HG03064 (cell line): ENCODE data around the gene NLRP6.
"Not testable (repeated sequence)": the region's sequence is repeated elsewhere in the genome, so short reads cannot be mapped to it uniquely, and the experiment has no call there.

Experiments
- ATAC-seq: cut with Tn5 transposase; IDR thresholded peaks from one replicate; pipeline ENCODE4 v1.9.1; 2021; ENCODE audit warnings: low read depth; ENCODE audit not compliant: unreplicated experiment

Gene NLRP6

DNA sequence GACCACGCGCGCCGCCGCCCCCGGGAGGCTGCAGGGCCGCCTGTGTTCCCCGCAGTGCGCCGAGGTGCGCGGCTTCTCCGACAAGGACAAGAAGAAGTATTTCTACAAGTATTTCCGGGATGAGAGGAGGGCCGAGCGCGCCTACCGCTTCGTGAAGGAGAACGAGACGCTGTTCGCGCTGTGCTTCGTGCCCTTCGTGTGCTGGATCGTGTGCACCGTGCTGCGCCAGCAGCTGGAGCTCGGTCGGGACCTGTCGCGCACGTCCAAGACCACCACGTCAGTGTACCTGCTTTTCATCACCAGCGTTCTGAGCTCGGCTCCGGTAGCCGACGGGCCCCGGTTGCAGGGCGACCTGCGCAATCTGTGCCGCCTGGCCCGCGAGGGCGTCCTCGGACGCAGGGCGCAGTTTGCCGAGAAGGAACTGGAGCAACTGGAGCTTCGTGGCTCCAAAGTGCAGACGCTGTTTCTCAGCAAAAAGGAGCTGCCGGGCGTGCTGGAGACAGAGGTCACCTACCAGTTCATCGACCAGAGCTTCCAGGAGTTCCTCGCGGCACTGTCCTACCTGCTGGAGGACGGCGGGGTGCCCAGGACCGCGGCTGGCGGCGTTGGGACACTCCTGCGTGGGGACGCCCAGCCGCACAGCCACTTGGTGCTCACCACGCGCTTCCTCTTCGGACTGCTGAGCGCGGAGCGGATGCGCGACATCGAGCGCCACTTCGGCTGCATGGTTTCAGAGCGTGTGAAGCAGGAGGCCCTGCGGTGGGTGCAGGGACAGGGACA lies 2.7 kb downstream of the NLRP6 start:
- ATAC-seq = no peak

DNA sequence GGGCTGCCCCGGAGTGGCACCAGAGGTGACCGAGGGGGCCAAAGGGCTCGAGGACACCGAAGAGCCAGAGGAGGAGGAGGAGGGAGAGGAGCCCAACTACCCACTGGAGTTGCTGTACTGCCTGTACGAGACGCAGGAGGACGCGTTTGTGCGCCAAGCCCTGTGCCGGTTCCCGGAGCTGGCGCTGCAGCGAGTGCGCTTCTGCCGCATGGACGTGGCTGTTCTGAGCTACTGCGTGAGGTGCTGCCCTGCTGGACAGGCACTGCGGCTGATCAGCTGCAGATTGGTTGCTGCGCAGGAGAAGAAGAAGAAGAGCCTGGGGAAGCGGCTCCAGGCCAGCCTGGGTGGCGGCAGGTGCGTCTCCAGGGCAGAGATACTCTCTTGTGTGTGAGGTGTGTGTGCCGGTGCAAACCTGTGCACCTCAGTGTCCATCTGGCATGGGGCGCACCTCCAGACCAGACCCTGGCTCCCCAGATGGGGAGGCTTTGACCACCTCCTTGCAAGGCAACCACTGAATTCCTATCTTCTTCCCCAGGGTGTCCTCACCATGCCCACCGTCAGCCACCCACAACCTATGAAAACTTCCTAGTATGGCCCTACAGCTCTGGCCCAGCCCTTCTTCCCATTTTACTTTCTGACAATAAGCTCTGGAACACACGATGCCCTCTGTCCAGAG lies 3.4 kb downstream of the NLRP6 start:
- ATAC-seq = no peak

DNA sequence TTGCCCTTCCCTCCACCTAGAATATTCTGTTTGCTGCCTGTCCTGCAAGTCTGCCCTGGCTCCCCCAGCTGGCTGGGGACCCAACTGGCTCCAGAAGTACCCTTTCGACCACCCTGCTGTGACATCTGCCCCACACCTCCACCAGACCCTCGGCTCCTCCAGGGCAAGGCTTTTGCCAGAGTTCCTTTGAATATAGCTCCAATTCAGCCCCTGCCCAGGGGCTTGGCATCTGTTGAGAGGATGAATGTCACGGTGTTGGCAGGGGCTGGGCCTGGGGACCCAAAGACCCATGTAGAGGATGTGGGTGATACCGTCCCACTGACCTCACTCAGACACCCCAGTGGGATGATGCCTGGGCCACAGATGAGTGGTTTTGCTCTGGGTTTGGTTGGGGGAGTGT lies 4.0 kb downstream of the NLRP6 start:
- no peak for ATAC-seq

DNA sequence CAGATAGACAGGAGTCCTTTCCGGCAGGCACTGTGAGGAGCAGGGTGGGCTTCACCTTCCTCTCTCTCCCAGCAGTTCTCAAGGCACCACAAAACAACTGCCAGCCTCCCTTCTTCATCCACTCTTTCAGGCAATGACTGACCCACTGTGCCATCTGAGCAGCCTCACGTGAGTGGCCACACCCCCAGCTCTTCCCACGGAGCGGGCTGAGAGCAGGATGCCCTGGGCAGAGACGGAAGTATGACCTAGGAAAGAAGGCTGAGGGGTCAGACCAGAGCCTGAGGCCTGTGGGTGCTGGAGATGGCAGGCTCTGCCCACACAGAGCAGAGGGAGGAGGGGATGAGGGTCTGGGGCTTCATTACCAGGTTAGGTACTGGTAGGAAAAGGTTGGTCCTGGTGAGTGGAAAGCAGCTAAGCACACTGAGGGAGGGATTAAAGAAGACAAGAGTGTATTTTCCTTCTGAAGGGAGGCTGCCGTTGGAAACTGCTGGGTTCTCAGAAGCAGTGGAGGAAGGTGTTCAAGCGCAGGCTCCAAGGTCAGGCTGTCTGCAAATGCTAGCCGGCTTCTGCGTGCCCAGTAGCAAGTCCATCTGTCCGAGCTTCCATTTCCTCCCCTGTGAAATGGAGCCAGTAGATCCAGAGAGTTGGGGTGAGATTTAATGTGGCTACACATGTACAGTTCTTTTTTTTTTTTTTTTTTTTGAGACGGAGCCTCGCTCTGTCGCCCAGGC lies 4.6 kb downstream of the NLRP6 start:
- ATAC-seq = no peak

DNA sequence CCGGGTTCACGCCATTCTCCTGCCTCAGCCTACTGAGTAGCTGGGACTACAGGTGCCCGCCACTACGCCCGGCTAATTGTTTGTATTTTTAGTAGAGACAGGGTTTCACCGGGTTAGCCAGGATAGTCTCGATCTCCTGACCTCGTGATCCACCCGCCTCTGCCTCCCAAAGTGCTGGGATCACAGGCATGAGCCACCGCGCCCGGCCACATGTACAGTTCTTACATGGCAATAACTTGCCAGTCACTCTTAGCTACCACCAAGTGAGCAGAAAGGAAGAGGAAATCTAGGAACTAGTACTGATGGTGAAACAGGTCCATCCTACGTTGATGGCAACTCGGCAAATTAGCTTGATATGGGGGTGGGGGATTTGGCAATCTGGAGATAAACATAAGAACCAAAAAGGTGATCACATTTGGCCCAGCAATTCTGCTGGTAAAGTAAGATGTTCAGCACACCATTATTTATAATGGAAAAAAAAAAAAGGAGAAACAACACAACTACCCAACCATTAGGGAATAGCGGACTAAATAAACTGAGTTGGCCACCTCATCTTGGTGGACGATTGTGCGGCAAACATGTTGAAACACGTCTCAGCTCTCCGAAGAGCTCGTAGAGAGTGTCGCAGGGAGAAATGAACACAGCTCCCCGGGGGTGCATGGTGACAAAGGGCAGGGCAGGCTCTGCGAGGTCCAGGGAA lies 5.3 kb downstream of the NLRP6 start:
- no peak for ATAC-seq

DNA sequence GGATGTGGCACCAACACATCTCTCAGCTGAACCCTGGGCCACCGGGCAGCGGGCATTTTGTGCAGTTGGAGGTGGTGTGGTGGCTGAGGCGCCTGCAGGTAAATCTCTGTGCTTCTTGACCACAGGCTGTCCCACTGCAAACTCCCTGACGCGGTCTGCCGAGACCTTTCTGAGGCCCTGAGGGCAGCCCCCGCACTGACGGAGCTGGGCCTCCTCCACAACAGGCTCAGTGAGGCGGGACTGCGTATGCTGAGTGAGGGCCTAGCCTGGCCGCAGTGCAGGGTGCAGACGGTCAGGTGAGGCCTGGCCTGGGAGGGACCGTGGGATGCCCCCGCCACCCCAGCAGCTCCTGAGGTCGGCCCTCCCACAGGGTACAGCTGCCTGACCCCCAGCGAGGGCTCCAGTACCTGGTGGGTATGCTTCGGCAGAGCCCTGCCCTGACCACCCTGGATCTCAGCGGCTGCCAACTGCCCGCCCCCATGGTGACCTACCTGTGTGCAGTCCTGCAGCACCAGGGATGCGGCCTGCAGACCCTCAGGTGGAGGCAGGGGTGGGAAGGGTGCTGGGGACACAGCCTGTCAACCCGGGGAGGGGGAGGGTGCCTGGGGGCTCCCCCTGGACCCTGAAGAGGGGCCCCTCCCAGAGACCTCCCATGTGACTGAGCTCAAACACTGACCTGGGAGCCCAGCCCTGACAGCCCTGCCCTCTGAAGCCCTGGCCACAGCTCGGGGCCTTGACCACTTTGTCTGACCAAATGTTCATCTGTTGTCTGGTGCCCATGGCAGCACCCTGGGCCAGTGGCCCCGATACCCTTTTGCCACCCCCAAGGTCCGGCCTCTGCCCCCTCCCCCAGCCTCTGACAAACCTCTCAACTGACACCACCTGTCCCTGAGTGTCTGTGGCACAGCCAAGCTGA lies 6.2 kb downstream of the NLRP6 start:
- no peak for ATAC-seq

DNA sequence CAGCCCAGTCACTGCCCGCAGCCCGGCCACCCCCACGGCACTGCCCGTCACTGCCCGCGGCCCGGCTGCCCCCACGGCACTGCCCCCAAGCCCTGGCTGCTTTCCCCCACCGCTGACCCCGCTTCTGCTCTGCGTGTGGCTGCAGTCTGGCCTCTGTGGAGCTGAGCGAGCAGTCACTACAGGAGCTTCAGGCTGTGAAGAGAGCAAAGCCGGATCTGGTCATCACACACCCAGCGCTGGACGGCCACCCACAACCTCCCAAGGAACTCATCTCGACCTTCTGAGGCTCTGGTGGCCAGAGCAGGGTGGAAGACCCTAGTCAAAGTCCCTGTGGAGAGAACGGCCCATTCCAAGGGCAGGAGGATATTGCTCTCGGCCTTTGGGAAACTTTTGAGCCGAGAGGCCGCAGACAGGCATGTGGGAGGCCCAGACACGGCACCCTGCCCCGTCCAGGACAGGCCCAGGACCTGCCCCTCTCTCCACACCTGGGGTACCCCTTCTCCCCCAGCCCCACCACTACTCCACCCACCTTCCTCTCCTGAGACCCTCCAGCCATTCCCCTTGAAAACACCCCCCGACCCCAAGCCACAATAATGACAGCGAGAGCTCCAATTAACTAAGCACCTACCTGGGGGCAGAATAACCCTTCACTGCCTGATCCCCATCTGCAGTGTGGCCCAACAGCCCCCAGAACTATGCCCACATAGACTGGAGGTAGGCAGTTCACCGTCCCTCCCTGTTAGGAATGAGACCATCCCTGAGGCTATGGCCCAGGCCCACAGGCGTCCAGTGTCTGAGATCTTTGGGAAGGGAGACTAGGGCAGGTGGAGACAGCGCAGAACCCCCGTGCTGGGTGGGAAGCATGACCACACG lies 7.0 kb downstream of the NLRP6 start:
- ATAC-seq = no peak

DNA sequence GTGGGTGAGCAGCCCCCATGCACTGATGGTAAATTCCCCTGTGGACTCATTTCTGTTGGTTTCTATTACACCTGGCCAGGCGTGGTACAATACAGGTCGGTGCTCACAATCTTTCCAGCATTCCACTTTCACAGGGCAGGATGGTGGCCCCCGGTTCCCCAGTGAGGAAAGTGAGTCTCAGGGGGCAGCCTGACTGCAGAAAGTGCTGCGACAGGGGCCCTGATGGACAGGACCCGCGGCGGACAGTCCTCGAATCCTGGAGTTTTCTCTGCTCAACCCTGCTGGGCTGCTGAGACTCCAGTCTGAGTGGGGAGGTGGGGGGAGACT lies 7.7 kb downstream of the NLRP6 start:
- ATAC-seq = no peak

DNA sequence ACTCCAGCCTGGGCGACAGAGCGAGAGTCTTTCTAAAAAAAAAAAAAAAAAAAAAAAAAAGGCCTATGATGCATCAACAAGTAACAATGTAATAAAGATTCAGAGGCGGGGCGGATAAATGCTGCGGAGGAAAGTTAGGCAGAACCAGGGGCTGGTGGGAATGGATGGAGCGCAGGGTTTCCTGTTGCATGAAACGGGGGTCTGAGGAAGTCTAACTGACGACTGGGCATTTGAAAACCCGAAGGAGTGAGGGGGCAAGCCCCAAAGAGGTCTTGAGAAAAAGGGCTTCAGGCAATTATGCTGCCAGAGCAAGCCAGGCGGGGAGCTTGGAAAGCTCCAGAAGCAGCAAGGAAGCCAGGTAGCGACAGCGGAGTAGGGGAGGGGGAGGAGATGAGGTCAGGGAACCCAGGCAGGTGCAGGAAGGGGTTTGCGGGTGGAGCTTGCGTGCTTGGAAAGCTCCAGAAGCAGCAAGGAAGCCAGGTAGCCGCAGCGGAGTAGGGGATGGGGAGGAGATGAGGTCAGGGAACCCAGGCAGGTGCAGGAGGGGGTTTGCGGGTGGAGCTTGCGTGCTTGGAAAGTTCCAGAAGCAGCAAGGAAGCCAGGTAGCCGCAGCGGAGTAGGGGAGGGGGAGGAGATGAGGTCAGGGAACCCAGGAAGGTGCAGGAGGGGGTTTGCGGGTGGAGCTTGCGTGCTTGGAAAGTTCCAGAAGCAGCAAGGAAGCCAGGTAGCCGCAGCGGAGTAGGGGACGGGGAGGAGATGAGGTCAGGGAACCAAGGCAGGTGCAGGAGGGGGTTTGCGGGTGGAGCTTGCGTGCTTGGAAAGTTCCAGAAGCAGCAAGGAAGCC lies 9.0 kb downstream of the NLRP6 start:
- ATAC-seq = not testable (repeated sequence)

DNA sequence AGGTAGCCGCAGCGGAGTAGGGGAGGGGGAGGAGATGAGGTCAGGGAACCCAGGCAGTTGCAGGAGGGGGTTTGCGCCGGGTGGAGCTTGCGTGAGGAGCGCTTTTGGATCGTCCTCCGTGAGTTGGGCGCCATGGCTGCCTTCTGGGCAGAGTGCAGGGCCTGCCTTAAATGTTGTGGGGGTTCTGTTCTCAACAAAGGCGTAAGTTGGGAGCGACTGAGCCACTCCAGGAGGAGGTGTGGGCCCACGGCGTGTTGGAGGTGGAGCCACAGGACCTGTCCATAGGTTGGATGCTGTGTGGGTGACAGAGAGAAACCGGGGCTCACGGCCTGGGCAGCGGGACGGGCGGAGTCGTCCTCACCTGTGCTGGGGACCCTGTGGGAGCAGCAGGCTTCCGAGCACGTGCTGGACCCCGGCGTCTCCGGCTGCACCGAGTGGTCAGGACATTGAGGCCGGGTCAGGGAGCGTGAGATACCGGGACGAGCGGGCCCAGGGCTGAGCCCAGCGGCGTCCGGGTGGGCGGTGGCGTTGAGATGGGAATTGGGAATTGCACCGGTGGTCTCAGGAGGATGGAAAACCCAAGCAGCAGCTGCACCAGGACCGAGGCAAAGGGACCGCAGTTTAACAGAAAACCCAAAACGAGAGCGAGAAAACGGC lies 9.7 kb downstream of the NLRP6 start:
- ATAC-seq = no peak

DNA sequence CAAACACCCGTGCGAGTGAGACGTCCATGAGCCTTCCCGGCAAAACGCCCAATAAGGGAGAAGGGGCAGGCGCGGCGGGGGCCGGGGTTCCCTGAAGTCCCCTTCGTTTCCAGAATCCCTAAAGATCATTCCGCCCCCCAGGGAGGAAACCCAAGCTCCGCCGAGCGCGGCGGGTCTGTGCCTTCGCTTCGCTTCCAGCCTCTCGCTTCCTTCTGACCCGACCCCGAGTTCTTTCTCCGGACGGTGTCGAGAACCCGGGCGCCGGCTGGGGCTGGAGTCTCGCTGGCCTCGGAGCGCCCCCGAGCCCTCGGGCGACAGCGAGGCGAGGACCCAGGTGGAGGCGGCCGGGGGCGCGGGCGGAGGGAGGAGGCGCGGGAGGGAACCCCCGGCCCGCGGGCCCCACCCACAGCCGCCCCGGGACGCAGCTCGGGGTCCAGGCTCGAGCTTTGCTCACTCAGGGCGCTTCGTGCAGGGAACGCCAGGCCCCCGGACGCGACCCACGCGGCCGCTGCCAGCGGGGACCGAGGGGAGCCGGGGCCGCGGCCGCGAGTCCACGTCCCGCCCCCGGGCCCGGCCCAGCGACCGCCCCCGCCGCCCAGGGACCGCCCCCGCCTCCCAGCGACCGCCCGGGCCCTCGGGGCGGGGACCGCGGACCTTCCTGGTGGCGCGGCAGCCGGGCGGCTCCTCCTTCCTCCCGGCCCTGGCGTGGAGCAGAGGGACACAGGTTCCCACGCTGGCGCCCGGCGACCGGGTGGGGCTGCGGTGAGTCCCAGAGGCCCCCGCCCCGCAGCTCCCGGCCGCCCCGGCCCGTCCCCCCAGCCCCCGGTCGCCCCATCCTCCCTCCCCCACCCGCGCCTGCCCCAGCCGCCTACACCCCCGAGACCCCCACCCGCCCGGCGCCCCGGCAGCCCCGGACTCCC lies 10.5 kb downstream of the NLRP6 start, which contains the start of gene PGGHG:
Gene PGGHG, plus strand, starts transcription at position 649 of the 920 bp plus-strand sequence. CDS start 691 bp downstream, outside the sequence.
- ATAC-seq = peak; percentile 76

DNA sequence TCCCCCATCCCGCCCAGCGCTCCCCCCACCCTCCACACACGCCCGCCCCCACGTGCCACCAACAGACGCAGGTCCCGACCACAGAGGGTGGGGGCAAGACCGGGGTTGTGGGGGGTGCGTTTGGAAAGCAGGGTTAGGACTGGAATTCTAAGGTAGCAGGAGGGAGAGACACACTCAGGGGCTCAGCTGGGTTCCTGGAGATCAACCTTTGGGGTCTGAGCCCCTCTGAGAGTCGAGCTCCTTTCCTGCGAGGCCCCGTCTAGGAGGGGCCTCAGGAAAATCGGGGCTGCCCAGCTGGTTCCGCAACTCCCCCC lies 11.1 kb downstream of the NLRP6 start:
- no peak for ATAC-seq

DNA sequence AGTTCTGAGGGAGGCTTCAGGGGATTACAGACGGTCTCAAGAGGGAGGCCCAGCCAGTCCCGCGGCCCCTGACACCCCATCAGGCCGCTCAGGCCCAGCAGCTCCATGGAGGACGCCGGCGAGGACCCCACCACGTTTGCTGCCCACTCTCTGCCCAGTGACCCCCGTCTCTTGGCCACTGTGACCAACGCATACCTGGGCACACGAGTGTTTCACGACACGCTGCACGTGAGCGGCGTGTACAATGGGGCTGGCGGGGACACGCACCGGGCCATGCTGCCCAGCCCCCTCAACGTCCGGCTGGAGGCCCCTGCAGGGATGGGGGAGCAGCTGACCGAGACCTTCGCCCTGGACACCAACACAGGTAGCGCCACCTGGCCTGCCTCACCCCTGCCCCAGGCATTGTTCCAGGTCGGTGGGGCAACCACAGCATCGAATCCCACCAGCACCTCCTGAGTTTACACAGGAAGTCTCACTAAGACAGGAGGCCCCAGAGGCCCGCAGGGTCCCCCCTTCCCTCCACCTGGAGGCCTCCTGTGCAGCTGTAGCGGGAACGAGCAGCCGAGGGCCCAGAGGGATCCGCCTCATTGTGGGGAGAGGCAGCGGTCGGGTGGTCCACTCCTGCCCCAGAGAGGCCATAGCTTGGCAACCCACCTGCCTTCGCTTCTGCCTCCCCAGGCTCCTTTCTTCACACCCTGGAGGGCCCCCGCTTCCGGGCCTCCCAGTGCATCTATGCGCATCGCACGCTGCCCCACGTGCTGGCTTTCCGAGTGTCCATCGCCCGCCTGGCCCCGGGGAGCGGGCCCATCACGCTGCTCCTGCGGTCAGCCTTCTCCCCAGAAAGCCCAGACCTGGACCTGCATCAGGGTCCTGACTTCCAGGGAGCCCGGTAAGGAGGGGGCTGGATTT lies 11.8 kb downstream of the NLRP6 start:
- ATAC-seq = no peak

DNA sequence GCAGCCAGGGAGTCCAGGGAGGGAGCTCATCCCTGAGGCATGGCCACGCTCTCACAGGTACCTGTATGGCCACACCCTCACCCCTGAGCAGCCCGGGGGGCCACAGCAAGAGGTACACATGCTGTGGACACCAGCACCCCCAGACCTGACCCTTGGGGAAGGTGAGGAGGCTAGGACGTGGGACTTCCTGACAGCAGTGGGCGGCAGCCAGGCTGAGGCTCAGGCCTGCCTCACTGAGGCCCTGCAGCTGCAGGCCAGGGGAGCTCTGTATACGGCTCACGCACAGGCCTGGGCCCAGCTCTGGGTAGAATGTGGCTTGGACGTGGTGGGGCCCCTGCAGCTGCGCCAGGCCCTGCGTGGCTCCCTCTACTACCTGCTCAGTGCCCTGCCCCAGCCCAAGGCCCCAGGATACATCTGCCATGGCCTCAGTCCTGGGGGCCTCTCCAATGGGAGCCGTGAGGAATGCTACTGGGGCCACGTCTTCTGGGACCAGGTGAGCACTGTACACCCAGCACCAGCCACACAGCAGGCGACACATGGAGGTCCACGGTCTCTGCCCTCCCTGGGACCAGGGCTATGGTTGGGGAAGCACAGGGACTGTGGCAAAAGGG lies 12.5 kb downstream of the NLRP6 start:
- ATAC-seq = no peak
